Measurements from ENCODE around the gene UBE2G2.

UBE2G2 gene

DNA sequence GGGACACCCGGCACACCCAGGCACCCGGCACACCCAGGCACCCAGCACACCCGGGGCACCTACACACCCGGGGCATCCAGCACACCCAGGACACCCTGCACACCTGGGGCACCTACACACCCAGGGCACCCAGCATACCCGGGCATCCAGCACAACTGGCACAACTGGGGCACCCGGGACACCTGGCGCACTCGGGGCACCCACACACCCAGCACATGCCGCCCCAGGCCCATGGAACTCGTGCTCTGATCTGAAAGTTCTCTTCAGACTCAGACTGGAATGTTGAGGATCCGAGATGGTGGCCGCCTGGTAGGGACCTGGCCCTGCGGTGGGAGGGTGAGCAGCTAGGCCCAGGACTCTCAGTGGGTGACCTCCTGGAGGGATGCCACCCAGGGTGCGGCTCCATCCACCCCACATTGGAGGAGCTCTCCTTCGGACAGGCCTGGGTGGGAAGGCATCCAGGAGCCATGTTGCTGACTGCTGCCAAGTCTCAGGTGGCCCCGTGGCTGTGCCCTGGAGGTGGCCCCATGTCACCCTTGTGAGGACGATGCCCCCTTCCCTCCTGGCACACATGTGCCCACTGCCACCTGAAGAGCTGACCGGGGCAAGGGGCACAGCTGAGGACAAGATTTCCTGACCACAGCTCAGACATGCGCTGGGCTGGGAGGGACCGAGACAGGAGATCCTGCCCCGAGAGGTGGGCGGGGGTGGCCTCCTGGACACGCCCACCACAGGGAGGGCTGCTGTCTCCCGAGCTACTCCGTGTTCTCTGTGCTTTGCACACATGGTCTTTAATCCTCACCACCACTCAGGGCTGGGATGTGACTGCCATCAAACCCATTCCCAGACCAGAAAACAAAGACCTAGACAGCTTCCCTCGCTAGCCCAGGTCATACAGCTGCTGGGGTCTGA is 37.0 kb downstream of the UBE2G2 start:
- DNase-seq (ENCODE audit: low read depth in 2 of 2), result no peak

DNA sequence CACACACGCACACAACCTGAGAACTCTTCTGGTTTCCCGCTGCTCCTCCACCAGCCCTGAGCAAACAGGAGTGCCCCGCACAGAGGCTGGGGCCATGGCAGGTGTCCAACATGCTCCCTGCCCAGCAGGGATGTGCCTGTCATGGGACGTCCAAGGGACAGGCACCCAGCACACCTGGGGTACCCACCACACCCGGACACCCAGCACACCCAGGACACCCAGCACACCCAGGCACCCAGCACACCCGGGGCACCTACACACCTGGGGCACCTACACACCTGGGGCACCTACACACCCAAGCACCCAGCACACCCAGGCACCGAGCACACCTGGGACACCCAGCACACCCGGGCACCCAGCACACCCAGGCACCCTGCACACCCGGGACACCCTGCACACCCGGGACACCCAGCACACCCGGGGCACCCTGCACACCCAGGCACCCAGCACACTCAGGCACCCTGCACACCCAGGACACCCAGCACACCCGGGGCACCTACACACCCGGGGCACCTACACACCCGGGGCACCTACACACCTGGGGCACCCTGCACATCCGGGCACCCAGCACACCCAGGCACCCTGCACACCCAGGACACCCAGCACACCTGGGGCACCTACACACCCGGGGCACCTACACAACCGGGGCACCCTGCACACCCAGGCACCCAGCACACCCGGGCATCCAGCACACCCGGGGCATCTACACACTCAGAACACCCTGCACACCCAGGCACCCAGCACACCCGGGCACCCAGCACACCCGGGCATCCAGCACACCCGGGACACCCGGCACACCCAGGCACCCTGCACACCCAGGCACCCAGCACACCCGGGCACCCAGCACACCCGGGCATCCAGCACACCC is 37.9 kb downstream of the UBE2G2 start:
- DNase-seq (ENCODE audit: low read depth in 2 of 2), result no peak

DNA sequence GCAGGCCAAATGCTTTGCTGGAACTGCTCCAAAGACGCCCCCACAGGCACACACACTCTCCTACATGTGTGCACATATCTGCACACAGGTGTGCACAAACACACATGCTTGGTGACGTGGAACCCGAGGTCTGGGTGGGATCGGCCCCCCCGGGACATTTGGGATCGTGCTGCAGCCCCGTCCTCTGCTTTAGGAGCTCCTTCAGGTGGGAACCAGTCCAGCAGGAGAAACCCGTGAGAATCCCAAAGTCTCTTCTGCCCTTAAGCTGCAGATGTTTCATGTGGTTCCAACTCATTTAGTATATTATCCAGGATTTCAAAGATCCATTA is 38.6 kb downstream of the UBE2G2 start:
- no peak for DNase-seq (ENCODE audit: low read depth in 2 of 2)

DNA sequence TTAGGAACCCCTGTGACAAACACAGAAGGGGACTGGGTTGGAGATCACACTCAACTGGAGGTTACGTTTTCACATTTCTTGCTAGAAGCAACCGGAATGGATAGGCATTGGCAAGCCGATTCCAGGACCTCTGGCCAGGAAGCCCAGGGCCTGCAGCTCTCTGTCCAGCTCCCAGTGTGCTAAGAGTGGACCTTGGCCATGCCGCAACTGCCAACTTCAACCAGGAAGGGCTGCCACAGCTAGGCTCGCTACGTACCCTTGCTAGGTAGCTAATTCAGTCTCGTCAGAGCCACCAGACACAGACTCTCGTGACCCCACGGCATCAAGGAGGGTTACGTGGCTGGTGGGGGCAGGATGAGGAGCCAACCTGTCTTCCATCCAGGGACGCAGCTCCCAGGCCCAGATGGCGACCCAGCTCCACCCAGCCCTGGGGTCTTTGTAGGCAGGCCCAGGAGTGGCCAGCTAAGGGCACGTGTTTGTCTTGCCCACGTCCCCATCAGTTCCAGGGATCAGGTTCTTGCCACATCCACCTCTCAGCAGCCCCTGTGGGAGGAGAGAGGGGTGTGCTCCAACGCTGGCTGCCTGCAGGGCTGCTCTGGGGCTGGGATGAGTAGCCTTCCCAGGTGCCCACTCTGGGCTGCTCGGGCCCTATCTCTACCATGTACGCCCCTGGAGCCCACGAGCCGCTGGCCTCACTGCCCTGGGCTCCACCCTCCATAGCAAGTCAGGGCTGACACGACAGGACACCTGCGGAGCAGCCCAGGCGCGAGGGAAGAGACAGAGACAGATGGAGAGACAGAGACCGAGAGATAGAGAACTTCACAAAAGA is 39.2 kb downstream of the UBE2G2 start:
- no peak for DNase-seq (ENCODE audit: low read depth in 2 of 2)

DNA sequence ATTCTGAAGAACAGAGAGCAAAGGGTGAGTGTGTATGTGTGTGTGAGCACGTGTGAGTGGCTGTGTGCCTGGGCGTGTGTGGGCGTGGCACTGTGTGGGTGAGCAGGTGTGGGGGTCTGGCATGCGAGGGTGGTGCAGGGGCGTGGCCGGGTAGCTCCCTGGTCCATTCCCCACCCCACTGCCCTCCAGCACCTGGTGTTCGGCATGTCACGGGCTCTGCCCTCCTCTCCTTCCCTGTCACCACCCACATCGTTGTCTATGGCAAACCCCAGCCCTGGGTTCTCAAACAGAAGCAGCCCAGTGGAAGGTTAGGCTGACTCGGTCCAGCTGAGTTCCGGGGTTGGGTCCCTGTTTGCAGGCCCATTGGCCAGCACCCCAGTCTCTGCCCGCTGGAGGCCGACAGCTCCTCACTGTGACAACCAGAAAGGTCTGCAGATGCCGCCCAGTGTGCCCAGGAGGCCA is 39.8 kb downstream of the UBE2G2 start:
- DNase-seq (ENCODE audit: low read depth in 2 of 2), result no peak

DNA sequence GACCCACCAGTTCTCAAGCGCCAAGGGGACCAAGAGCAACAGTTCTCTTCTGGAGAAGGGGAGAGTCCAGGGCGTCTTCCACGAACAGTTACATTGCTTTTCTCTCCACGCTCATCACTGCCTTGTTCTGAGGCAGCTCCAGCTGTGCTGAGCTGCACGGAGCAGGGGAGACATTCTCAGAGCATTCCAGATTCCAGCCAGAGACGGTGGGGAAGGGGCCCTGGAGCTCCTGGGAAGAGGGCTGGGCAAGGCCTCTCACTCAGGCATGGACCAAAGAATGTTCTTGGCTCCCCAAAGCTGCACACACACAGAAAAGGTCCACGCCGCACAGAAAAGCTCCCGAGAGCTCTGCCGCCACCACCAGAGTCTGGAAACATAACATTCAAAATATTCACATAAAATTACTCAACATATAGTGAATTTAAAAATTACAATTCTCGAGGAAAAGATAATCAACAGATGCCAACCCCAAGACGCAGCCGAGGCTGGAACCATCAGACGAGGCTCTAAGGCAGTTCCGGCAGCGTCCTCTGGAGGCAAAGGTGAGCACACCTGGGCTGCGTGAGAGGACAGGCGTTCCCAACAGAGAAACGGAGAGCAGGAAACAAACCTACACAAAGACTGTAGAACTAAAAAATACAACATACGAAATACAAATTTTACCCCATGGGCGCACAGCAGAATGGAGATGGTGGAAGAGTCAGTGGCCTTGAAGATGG is 40.5 kb downstream of the UBE2G2 start:
- DNase-seq (ENCODE audit: low read depth in 2 of 2), result no peak

DNA sequence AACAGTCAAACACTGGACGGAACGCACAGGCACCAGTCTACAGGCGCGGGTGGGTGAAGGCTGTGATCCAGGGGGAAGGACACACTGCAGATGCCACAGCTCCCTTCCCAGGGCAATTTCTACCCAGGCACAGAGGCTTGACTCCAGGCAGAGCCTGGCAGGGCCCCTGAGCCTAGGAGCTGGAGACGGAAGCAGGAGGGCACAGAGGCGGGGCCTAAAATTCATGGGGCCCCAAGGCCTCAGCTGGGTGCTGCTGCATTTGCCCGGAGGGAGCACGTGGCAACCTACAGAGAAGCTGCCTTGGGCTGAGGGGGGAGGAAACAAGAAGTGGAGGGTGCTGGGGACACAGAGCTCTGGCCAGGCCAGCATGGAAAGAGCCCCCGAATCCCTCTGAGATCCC is 41.2 kb downstream of the UBE2G2 start:
- DNase-seq (ENCODE audit: low read depth in 2 of 2), result no peak

DNA sequence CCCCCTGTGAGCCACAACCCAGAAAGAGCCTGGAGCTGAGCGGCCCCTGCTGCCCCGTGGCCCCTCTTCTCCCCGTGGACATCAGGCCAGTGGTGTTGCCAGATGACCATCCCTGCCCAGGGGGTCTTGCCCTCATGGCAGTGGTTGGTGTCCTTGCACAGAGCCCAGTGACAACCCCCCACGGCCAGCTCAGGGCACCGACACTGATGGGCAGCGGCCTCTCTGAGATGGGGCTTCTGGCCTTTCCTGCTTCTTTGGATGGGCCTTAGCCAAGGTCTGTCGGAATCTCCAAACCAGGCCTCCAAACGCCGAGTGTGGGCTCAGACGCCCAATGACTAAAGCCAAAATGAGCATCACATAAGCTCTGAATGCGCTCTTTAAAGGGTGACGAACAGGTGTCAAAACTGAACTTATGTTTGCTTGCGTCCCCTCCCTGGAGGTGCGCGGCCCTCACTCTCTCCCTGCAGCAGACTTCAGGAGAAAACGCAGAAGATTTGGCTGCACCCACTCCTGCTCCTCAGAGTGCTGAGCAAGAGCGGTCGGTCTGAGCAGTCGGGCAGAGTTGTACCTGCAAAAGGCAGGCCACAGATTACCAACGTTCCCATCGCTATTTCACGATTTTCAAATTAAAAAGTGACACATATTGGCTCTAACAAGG is 41.9 kb downstream of the UBE2G2 start:
- DNase-seq (ENCODE audit: low read depth in 2 of 2), result no peak

DNA sequence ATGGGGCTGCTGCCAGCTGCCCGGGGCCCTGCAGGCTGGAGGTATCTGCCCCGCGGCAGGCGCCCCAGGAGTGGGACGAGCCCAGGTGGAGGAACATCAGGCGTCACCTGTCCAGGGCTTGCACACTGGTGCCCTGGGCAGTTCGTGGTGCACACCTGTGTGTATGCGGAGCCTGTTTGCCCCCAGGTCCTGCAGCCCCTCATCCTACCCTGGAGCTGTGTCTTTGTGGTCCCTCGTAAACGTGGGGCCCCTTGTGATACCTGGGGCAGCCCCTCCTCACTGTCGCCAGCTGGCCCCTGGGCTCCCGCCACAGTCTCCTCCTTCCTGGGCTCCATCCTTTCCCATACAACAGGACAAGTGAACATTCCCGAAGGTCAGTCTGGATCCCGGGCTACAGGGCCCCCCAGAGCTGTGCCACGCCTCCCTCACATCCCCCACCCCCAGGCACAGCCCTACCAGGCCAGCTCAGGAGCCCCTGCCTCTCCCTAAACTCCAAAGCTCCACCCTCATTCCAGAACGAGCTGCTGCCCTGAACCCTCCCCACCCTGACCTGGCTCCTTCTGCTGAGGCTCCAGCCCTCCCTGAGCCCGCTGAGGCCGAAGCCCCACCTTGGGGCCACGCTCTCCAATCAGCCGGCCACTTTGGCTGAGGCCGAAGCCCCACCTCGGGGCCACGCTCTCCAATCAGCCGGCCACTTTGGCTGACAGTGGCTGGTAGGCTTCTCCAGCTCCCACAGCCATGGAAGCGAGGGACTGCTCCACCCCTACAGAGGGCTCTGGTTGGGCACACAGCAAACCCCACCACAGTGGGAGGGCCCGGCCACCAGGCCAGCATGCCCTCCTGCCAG is 42.6 kb downstream of the UBE2G2 start:
- DNase-seq (ENCODE audit: low read depth in 2 of 2), result no peak

DNA sequence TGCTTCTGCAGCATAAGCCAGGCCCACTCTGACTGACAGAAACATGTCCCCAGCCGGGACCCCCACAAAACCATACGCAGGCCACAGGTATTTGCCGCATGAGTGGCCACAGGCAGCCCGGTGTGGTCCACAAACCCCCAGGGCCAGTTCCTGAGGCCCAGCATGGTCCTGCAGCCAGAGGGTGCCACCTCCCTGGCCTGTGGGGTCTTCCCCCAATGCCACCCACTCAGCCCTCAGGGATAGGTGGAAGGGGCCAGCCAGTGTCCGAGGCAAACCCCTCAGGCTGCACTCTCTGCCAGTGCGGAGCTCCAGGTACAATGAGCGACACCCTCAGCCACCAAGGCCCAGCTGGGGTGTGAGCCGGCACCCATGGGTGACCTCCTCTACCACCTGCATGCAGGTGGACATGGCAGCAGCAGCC is 43.5 kb downstream of the UBE2G2 start:
- DNase-seq (ENCODE audit: low read depth in 2 of 2), result no peak

DNA sequence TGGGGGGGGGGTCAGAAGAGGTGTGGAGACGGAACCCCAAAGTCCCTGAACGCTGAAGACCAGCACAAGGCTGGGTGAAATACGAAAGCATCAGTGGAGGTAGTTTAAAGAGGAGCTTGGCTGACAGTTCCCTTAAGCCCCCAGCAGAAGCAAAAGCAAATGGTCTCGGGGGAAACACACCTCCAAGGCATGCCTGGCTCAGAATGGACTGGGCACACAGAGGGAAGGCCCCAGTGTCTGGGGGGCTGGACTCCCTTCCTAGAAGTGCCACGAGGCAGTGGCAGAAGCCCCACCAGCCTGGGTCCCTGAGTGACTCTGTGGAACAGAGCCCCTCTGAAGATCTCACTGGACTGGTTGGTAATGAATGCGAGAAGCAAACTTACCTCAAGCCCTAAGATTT is 43.9 kb downstream of the UBE2G2 start:
- DNase-seq (ENCODE audit: low read depth in 2 of 2), result no peak

DNA sequence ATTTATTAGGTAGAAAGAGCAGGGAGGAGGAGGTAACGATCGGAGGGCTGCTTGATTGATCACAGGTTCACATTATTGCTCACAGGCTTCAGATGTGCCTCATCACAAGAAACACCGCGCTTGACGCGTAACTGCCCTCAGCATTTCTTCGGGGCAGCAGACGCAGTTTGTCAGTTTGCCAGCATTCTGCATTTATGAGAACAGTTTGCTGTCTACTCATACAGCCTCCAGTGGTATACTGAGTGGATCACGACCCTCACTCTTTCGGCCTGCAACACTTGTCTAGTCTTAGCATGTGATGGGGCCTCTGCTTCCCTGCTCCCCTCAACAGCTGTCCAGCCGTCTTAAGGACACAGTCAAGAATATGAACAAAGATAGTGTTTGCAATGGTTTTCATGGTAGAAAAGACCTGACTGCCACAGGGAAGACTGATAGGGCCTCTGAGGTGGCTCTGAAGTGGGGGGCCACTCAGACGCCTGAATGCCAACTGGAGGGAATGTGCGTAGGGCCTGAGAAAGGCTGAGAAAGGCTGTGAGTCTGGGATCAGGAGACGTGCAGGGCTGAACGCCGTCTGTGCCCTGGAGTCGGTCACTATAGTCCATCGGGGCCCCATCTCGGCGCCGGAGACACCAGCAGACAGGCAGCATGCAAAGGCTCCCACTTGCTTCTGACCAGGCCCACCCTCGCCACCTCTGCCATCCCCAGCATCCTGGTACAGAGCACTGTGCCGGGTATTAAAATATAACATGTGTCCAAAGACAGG is 45.0 kb downstream of the UBE2G2 start:
- DNase-seq (ENCODE audit: low read depth in 2 of 2), result no peak

DNA sequence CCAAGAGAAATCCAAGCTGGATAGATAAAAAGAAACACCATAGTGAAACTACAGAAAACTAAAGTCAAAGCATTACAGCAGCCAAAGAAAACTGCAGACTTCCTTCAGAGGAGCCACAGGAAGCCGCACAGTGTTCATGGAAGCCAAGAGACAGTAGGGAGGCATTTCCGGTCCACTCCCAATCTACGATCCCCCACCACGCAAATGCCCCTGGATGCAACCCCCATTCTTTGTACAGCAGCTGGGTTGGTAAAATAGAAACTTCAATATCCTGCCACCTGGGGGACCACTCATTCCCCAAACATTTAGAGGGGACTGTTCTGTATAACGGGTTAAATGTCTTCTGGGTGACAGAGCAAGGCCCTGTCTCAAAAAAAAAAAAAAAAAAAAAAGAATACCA is 46.4 kb downstream of the UBE2G2 start:
- no peak for DNase-seq (ENCODE audit: low read depth in 2 of 2)

DNA sequence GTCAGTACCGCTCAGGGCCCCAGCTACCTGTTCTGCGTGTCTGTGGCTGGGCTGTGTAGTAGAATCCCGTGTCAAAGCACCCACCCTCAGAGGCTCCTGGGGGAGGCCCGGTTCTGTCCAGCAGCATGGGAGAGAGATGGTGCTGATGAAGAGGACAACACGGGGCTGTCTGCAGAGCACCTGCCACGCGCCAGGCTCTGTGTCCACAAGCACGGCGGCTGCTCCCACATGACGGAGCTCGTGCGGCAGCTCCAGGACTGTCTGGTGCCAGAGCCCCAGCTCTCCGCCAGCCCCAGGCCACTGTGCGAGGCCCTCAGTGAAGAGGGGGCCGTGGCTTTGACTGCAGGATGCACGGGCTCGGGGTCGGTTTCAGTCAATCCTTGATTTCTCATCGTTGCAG is 48.3 kb downstream of the UBE2G2 start:
- no peak for DNase-seq (ENCODE audit: low read depth in 2 of 2)

DNA sequence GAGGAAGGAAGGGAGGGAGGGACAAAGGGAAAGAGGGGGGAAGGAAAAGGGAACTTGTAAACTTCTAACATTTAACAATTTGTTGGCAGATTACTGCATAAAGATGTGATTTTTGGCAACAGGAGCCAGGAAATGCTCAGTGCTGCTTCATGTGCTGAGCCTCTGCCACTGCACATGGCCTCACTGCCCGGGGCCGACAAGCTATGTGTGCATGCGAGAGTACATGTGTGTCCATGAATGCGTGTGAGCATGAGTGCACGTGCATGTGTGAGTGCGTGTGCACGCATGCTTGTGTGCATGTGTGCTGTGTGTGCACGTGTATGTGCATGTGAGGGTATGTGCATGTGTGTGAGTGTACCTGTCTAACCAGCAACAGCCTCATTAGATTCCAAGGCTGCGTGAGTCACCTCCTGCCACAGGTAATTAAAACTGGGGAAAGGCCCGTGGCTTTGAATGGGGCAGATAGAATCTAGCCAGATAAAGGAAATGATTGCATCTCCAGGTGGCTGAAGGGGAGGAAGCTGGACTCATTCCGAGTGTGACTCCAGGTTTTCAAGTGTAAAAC is 48.9 kb downstream of the UBE2G2 start:
- DNase-seq (ENCODE audit: low read depth in 2 of 2), result no peak

DNA sequence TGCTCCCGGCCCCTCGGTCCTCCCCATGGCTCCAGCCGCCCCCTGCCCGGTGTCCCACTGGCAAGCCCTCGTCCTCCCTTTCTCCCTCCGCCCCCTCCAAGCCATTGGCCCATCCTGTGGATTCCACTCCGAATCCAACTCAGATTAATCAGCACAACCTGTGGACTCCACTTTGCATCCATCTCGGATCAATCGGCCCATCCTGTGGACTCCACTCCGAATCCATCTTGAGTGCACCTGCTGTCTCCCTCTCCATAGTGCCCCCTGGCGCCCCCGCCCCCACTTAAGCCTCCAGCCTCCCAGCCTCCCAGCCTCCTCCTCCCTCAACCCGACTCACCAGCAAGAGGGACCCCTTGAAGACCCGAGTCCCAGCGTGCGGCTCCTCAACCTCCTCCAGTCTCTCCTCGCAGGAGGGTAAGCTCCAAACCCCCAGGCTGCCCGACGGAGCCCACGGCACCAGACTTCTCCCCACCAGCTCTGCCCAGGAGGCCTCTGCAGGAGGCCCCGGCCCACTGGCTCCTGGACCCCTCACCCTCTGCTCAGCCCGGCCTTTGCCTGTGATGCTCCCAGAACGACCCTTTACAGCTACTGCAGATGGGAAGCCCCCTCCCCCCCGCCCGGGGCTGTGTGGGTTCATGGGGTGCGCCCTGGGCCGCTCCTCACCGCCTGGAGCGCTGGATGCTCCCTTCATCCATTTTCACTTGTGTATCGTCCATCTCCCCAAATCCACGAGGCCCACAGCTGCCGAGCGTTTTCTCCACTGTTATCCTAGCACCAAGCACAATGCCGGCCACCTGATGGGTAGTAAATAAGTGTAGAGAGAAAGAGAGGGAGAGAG is 49.6 kb downstream of the UBE2G2 start:
- DNase-seq (ENCODE audit: low read depth in 2 of 2), result no peak

DNA sequence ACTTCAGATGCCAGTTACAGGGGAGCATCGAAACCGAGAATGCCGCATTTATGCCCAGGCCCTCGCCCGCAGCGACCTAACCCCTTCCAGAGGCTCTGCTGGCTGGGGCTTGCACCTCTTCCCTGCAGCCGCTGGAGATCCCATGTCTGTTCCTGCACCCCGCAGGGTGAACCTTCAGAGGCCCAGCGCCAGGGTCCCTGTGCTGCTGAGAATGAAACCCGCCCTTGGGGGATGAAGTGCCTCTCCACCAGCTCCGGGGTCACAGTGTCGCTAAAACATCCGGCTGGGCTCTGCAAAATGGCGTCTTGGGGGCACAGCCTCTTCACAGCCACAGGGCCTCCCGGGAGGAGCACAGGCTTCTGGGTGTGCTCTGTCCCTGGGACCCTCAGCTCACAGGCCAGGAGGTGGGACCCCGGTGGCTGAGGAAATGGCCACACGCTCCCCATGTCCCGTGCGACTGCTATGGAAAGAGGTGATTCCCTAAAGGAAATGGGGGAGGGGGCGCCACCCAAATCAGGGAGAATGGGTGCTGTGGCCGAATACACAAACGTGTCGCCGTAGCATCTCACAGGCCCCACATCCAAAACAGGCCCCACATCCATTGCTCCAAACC is 50.3 kb downstream of the UBE2G2 start:
- no peak for DNase-seq (ENCODE audit: low read depth in 2 of 2)

DNA sequence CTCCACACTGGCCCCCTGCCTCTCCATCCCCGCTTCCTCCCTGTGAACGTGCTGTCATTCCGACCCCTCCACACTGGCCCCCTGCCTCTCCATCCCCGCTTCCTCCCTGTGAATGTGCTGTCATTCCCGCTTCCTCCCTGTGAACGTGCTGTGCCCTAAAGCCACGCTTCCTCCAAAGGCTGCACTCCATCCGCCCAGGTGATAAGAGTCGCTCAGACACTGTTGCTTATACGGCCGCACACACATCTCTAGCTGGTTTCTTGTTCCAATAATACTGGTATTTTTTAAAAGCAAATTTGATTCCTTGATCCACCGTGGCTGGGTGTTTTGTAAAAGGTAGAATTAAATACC is 51.0 kb downstream of the UBE2G2 start:
- DNase-seq (ENCODE audit: low read depth in 2 of 2), result no peak

All from stimulated activated CD8-positive, alpha-beta memory T cell treated with anti-CD3 and anti-CD28 coated beads, Interleukin-2, amount 100 ng/mL, for 1 hour (primary cell).